Endometrial microvascular endothelial cells (primary cell): ENCODE results near the gene CCDC47. TPM values are rescaled to one million over a fixed set of nuclear protein-coding genes. Genes with fewer than 3 reads are reported as not detected.
"Not testable (repeated sequence)": the region's sequence is repeated elsewhere in the genome, so short reads cannot be mapped to it uniquely, and the experiment has no call there.

ENCODE experiments used
- in situ Hi-C: cut with HindIII; loops from 2 replicates; pipeline ENCODE4 v1.10.0; 2017; ENCODE audit warnings: low sequenced_read_pairs, low pct_unique_long_range_greater_than_20kb; ENCODE audit errors: inconsistent ontology term
- total RNA-seq: library from RNA; depleted of rRNA; stranded (reverse); fragments of >200 nt; gene quantifications from one replicate; pipeline ENCODE4 v1.2.3, GENCODE V29; 2015; ENCODE audit errors: inconsistent ontology term

CCDC47 gene
- 48.7 TPM for total RNA-seq

- in situ Hi-C loops: no loop called here
These were observed at the start of gene CCDC47 for GRCh38 chr17:63773272-63774140. TSS of gene CCDC47 (minus strand) at chr17:63773597. CDS start at chr17:63766175, 7,422 bp downstream.

GRCh38 chr17:63822537-63822936 is 49.1 kb upstream of the CCDC47 start:
- in situ Hi-C loops: no loop called here

- in situ Hi-C loops: no loop called here
These were observed 48.4 kb upstream of the CCDC47 start for GRCh38 chr17:63821804-63822203.

- in situ Hi-C loops: no loop called here
These were observed 47.7 kb upstream of the CCDC47 start for GRCh38 chr17:63820963-63821561.

- in situ Hi-C loops: no loop called here
These were observed 46.5 kb upstream of the CCDC47 start for GRCh38 chr17:63819585-63820537.

GRCh38 chr17:63819131-63819530 is 45.7 kb upstream of the CCDC47 start:
- in situ Hi-C loops: no loop called here

GRCh38 chr17:63817736-63818385 is 44.5 kb upstream of the CCDC47 start:
- in situ Hi-C loops: no loop called here

GRCh38 chr17:63816669-63817068 is 43.3 kb upstream of the CCDC47 start:
- in situ Hi-C loops: no loop called here

- in situ Hi-C loops: no loop called here
These were observed 42.7 kb upstream of the CCDC47 start for GRCh38 chr17:63816123-63816522.

GRCh38 chr17:63809970-63810369 is 36.6 kb upstream of the CCDC47 start:
- in situ Hi-C loops: no loop called here

GRCh38 chr17:63805591-63805990 is 32.2 kb upstream of the CCDC47 start:
- in situ Hi-C loops: no loop called here

- in situ Hi-C loops: no loop called here
These were observed 30.9 kb upstream of the CCDC47 start for GRCh38 chr17:63804328-63804727.

- in situ Hi-C loops: no loop called here
These were observed 27.4 kb upstream of the CCDC47 start for GRCh38 chr17:63800783-63801182.

- in situ Hi-C loops: no loop called here
These were observed 25.2 kb upstream of the CCDC47 start for GRCh38 chr17:63798572-63799106.

GRCh38 chr17:63796375-63796774 is 23.0 kb upstream of the CCDC47 start:
- in situ Hi-C loops: not testable (repeated sequence)

GRCh38 chr17:63792055-63792729 is 18.8 kb upstream of the CCDC47 start:
- in situ Hi-C loops: no loop called here

GRCh38 chr17:63790057-63790456 is 16.7 kb upstream of the CCDC47 start:
- in situ Hi-C loops: no loop called here
